ENCODE data around the gene SSX2IP.
"Not testable (repeated sequence)": the region's sequence is repeated elsewhere in the genome, so short reads cannot be mapped to it uniquely, and the experiment has no call there.

SSX2IP gene

GRCh38 chr1:84690397-84691121 lies at the start of gene SSX2IP:
Gene SSX2IP (minus strand): TSS chr1:84690461. CDS start chr1:84671219, 19,242 bp downstream.
- H3K36me3 Mint-ChIP-seq (ENCODE audit: low read depth): peaks cover 6% of the 10 kb centered on the region
- H3K27ac Mint-ChIP-seq: peak within 1 kb of the TSS; percentile 92
- H3K4me3 Mint-ChIP-seq: peak within 1 kb of the TSS; percentile 96
- H3K4me1 Mint-ChIP-seq (ENCODE audit: low read depth): peaks cover 40% of the 10 kb centered on the region
- H3K9me3 Mint-ChIP-seq: no peaks in the 10 kb centered on the region
- H3K27me3 Mint-ChIP-seq: no peaks in the 10 kb centered on the region
- intact Hi-C loops (cut with micrococcal nuclease): loop anchor here (2.0 to 10.0 kb wide), 6 partner anchors 68 to 587 kb away; partner anchors contain the start of genes BCL10, CTBS, GNG5 and SPATA1

GRCh38 chr1:84738237-84738636 lies 48.0 kb upstream of the SSX2IP start:
- no peaks in the 10 kb centered on the region for H3K9me3 Mint-ChIP-seq
- no peak overlapping the region for H3K27ac Mint-ChIP-seq
- no peaks in the 10 kb centered on the region for H3K27me3 Mint-ChIP-seq
- no peak overlapping the region for H3K4me3 Mint-ChIP-seq
- H3K4me1 Mint-ChIP-seq (ENCODE audit: low read depth): no peaks in the 10 kb centered on the region
- intact Hi-C loops (cut with micrococcal nuclease): no loop called here
- H3K36me3 Mint-ChIP-seq (ENCODE audit: low read depth): no peaks in the 10 kb centered on the region

- H3K27me3 Mint-ChIP-seq: no peaks in the 10 kb centered on the region
- intact Hi-C loops (cut with micrococcal nuclease): no loop called here
- H3K27ac Mint-ChIP-seq: no peak overlapping the region
- no peak overlapping the region for H3K4me3 Mint-ChIP-seq
- no peaks in the 10 kb centered on the region for H3K36me3 Mint-ChIP-seq (ENCODE audit: low read depth)
- no peaks in the 10 kb centered on the region for H3K9me3 Mint-ChIP-seq
- no peaks in the 10 kb centered on the region for H3K4me1 Mint-ChIP-seq (ENCODE audit: low read depth)
Measured at GRCh38 chr1:84737590-84737989, 47.3 kb upstream of the SSX2IP start.

- H3K4me1 Mint-ChIP-seq (ENCODE audit: low read depth): no peaks in the 10 kb centered on the region
- no peak overlapping the region for H3K4me3 Mint-ChIP-seq
- H3K36me3 Mint-ChIP-seq (ENCODE audit: low read depth): no peaks in the 10 kb centered on the region
- intact Hi-C loops (cut with micrococcal nuclease): no loop called here
- no peaks in the 10 kb centered on the region for H3K9me3 Mint-ChIP-seq
- H3K27ac Mint-ChIP-seq: no peak overlapping the region
- no peaks in the 10 kb centered on the region for H3K27me3 Mint-ChIP-seq
Measured at GRCh38 chr1:84736944-84737343, 46.7 kb upstream of the SSX2IP start.

GRCh38 chr1:84736445-84736844 lies 46.2 kb upstream of the SSX2IP start:
- H3K27me3 Mint-ChIP-seq: no peaks in the 10 kb centered on the region
- intact Hi-C loops (cut with micrococcal nuclease): no loop called here
- no peaks in the 10 kb centered on the region for H3K9me3 Mint-ChIP-seq

GRCh38 chr1:84735483-84735882 lies 45.2 kb upstream of the SSX2IP start:
- H3K4me1 Mint-ChIP-seq (ENCODE audit: low read depth): no peaks in the 10 kb centered on the region
- intact Hi-C loops (cut with micrococcal nuclease): no loop called here
- H3K27me3 Mint-ChIP-seq: no peaks in the 10 kb centered on the region
- no peaks in the 10 kb centered on the region for H3K9me3 Mint-ChIP-seq
- H3K36me3 Mint-ChIP-seq (ENCODE audit: low read depth): no peaks in the 10 kb centered on the region
- H3K27ac Mint-ChIP-seq: no peak overlapping the region
- no peak overlapping the region for H3K4me3 Mint-ChIP-seq

More at GRCh38 chr1:84736445-84736844, 46.2 kb upstream of the SSX2IP start:
- Mint-ChIP-seq H3K4me1 (ENCODE audit: low read depth) (no peaks in the 10 kb centered on the region), H3K4me3 (no peak overlapping the region), H3K36me3 (ENCODE audit: low read depth) (no peaks in the 10 kb centered on the region), H3K27ac (no peak overlapping the region)

GRCh38 chr1:84732520-84732919 lies 42.3 kb upstream of the SSX2IP start:
- no peaks in the 10 kb centered on the region for H3K4me1 Mint-ChIP-seq (ENCODE audit: low read depth)
- H3K27ac Mint-ChIP-seq: no peak overlapping the region
- no peaks in the 10 kb centered on the region for H3K9me3 Mint-ChIP-seq
- no peaks in the 10 kb centered on the region for H3K36me3 Mint-ChIP-seq (ENCODE audit: low read depth)
- H3K4me3 Mint-ChIP-seq: no peak overlapping the region
- intact Hi-C loops (cut with micrococcal nuclease): no loop called here
- H3K27me3 Mint-ChIP-seq: no peaks in the 10 kb centered on the region

- H3K27me3 Mint-ChIP-seq: no peaks in the 10 kb centered on the region
- intact Hi-C loops (cut with micrococcal nuclease): no loop called here
- no peak overlapping the region for H3K27ac Mint-ChIP-seq
- H3K4me3 Mint-ChIP-seq: no peak overlapping the region
- no peaks in the 10 kb centered on the region for H3K36me3 Mint-ChIP-seq (ENCODE audit: low read depth)
- no peaks in the 10 kb centered on the region for H3K4me1 Mint-ChIP-seq (ENCODE audit: low read depth)
- no peaks in the 10 kb centered on the region for H3K9me3 Mint-ChIP-seq
Measured at GRCh38 chr1:84731519-84731918, 41.3 kb upstream of the SSX2IP start.

GRCh38 chr1:84727711-84728110 lies 37.5 kb upstream of the SSX2IP start:
- H3K4me1 Mint-ChIP-seq (ENCODE audit: low read depth); H3K9me3 Mint-ChIP-seq; H3K36me3 Mint-ChIP-seq (ENCODE audit: low read depth); H3K27ac Mint-ChIP-seq; intact Hi-C loops (cut with micrococcal nuclease); H3K27me3 Mint-ChIP-seq; H3K4me3 Mint-ChIP-seq: not testable (repeated sequence)

- peaks cover 1% of the 10 kb centered on the region for H3K27me3 Mint-ChIP-seq
- no peak overlapping the region for H3K4me3 Mint-ChIP-seq
- no peak overlapping the region for H3K27ac Mint-ChIP-seq
- no peaks in the 10 kb centered on the region for H3K4me1 Mint-ChIP-seq (ENCODE audit: low read depth)
- no peaks in the 10 kb centered on the region for H3K9me3 Mint-ChIP-seq
- intact Hi-C loops (cut with micrococcal nuclease): no loop called here
- no peaks in the 10 kb centered on the region for H3K36me3 Mint-ChIP-seq (ENCODE audit: low read depth)
Measured at GRCh38 chr1:84726593-84727499, 36.6 kb upstream of the SSX2IP start.

GRCh38 chr1:84724128-84724860 lies 34.0 kb upstream of the SSX2IP start:
- Mint-ChIP-seq H3K27ac (no peak overlapping the region), H3K27me3 (peaks cover 1% of the 10 kb centered on the region), H3K9me3 (no peaks in the 10 kb centered on the region), H3K36me3 (ENCODE audit: low read depth) (no peaks in the 10 kb centered on the region), H3K4me3 (no peak overlapping the region), H3K4me1 (ENCODE audit: low read depth) (no peaks in the 10 kb centered on the region)
- intact Hi-C loops (cut with micrococcal nuclease): loop anchor here (5.0 kb wide), 1 partner anchor 57 kb away; no protein-coding TSS in a partner anchor

- no peaks in the 10 kb centered on the region for H3K4me1 Mint-ChIP-seq (ENCODE audit: low read depth)
- no peaks in the 10 kb centered on the region for H3K9me3 Mint-ChIP-seq
- intact Hi-C loops (cut with micrococcal nuclease): loop anchor here (5.0 kb wide), 1 partner anchor 55 kb away; no protein-coding TSS in a partner anchor
- no peak overlapping the region for H3K27ac Mint-ChIP-seq
- H3K27me3 Mint-ChIP-seq: peaks cover 1% of the 10 kb centered on the region
- no peaks in the 10 kb centered on the region for H3K36me3 Mint-ChIP-seq (ENCODE audit: low read depth)
- H3K4me3 Mint-ChIP-seq: no peak overlapping the region
Measured at GRCh38 chr1:84722794-84723193, 32.5 kb upstream of the SSX2IP start.

- not testable (repeated sequence) for H3K4me3 Mint-ChIP-seq; H3K36me3 Mint-ChIP-seq (ENCODE audit: low read depth); H3K27ac Mint-ChIP-seq; H3K4me1 Mint-ChIP-seq (ENCODE audit: low read depth); H3K9me3 Mint-ChIP-seq; H3K27me3 Mint-ChIP-seq
- intact Hi-C loops (cut with micrococcal nuclease): loop anchor here (5.0 kb wide), 1 partner anchor 55 kb away; no protein-coding TSS in a partner anchor
Measured at GRCh38 chr1:84721872-84722271, 31.6 kb upstream of the SSX2IP start.
